Epithelial cell of proximal tubule (primary cell): ENCODE measurements around the gene PADI3. TPM values are rescaled to one million over a fixed set of nuclear protein-coding genes. Genes with fewer than 3 reads are reported as not detected.

Source experiments
- DNase-seq: peaks from one replicate; pipeline ENCODE4 v3.0.0-alpha.2; 2011; ENCODE audit warnings: low read depth
- H3K4me3 ChIP-seq: 2 replicates; pipeline ENCODE4 v1.5.1; 2011; ENCODE audit warnings: low read depth, mild to moderate bottlenecking, low read length
- CTCF ChIP-seq: conservative IDR thresholded peaks from 2 replicates; pipeline ENCODE4 v1.5.1; 2012; ENCODE audit warnings: low read depth, mild to moderate bottlenecking, low read length
- total RNA-seq: library from RNA; depleted of rRNA; stranded (reverse); fragments of >200 nt; gene quantifications from 2 replicates; pipeline ENCODE4 v1.2.3, GENCODE V29; 2015

Gene PADI3
- total RNA-seq, 1 donor from 2014 or later, result not detected

DNA sequence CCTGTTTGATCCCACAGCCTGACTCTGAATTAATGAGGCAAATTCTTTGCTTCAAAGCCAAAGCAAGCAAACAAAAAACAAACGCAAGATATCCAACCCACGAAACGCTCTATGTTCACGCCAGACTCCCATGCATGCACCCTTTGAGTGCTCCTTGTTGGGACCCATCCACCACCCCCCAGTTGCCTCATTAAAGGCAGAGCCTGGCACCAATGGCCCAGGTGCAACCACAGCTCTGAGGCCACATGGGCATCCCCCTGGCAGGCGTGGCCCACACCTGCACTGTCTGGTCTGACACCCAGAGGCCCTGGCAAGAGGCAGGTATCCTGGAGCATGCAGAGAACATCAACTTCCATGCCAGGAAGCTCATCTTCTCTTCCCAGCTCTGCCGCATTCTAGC lies 58.0 kb downstream of the PADI3 start:
- no peak for TF ChIP-seq CTCF
- DNase-seq, result no peak
- H3K4me3 ChIP-seq, result no peak overlapping the region

- no peak for TF ChIP-seq CTCF
- DNase-seq, result no peak
- H3K4me3 ChIP-seq, result no peak overlapping the region
These were observed 58.4 kb downstream of the PADI3 start for GRCh38 chr1:17307329-17307728.

DNA sequence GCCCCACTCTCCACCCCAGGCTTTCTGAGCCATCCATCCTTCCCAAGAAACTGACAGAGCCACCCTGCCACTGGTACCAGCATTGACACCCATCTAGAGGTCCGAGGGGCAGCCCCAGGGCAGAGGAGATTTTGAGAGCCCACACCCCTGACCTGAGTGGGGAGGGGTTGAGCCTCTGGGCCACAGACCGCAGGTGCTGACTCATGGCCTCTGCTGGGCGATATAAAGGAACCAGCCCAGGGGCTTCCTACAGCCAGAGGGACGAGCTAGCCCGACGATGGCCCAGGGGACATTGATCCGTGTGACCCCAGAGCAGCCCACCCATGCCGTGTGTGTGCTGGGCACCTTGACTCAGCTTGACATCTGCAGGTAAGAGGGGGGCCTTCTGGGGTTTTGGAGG lies 59.0 kb downstream of the PADI3 start, which contains the start of gene PADI4:
TSS of gene PADI4 (plus strand) at position 252 of the 400 bp plus-strand sequence. CDS start at position 278, 26 bp downstream.
- no peak for TF ChIP-seq CTCF
- H3K4me3 ChIP-seq, result no peak within 1 kb of the TSS
- no peak for DNase-seq

GRCh38 chr1:17308593-17308992 lies 59.7 kb downstream of the PADI3 start:
- H3K4me3 ChIP-seq, result no peak overlapping the region
- DNase-seq, result no peak
- TF ChIP-seq CTCF, result no peak

GRCh38 chr1:17309426-17310067 lies 60.6 kb downstream of the PADI3 start:
- TF ChIP-seq CTCF, result no peak
- no peak overlapping the region for H3K4me3 ChIP-seq
- no peak for DNase-seq

DNA sequence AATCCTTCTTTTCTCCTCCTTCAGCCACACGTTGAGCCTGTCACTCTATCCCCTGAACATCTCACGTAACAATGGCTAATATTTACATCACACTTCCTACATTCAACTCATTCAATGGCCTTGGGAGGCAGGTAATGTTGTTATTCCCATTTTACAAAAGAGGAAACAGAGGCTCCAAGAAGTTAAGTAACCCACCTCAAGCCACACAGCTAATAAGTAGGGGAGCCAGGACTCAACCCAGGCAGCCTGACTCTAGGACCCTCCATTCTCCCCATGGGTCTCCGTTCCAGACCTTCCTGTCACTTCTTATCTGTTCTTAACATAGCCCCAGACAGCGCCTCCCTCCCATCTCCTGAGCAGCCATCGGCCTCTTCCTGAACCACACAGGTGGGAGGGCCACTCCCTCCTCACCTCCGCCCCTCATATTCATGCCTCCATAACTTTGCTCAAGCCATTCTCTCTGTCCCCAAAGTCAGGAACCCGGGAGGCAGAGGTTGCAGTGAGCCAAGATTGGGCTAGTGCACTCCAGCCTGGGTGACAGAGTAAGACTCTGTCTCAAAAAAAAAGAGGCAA lies 61.3 kb downstream of the PADI3 start:
- no peak for DNase-seq
- TF ChIP-seq CTCF, result no peak

More for the DNA sequence above, 61.3 kb downstream of the PADI3 start:
- H3K4me3 ChIP-seq, result no peak overlapping the region
